Suprapubic skin (tissue), 3 donors: ENCODE data around the gene KLRG1.

ENCODE experiments used
- CTCF ChIP-seq, 2 donors: fragments of 200-600 bp in 1 of 2; fragments of 450-650 bp in 1 of 2; sonication (generic) in 1 of 2; IDR thresholded peaks; one replicate each; pipeline ENCODE4 v1.5.1; 2016 to 2019; ENCODE audit warnings: antibody characterized with exemption in 2 of 2, mild to moderate bottlenecking in 1 of 2, moderate library complexity in 1 of 2
- POLR2A ChIP-seq, 2 donors: fragments of 450-650 bp; IDR thresholded peaks; one replicate each; pipeline ENCODE4 v1.6.1; 2017; ENCODE audit warnings: antibody characterized with exemption in 2 of 2, mild to moderate bottlenecking in 2 of 2, moderate library complexity in 2 of 2

DNA sequence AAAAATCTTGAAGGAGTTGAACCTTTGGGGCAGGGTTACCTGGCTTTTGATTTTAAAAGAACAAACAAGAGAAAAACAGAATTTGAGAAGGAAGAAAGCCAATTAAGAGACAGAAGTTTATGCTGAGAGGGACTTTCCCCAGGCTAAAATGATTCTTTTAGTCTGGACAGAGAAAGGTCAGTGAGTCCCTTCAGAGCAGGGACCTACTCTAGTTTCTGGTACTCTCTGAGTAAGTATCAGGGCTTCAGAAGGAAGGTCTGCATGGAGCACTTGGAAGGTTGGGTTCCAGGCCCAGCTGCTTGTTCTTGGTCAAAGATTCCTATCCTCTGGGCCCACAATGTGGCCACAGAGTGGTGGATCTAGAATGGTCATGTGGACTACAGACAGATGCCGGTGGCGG lies 59.6 kb downstream of the KLRG1 start:
- TF ChIP-seq CTCF (IDR thresholded peaks at IDR 0.05) (no peak), POLR2A (IDR thresholded peaks at IDR 0.05) (no peak)
